Smooth muscle cell (in vitro differentiated cells): ENCODE data around the gene FGF4. TPM values are rescaled to one million over a fixed set of nuclear protein-coding genes. Genes with fewer than 3 reads are reported as not detected.

Source experiments
- DNase-seq: peaks from one replicate; lab custom pipeline; 2025; ENCODE audit not compliant: unreplicated experiment; lab: John Stamatoyannopoulos, UW
- H2AFZ ChIP-seq: fragments of 200-600 bp; sonication (generic); 2 replicates; pipeline ENCODE4 v1.6.0; 2016; ENCODE audit warnings: antibody characterized with exemption, low read depth, mild to moderate bottlenecking
- H3F3A ChIP-seq: fragments of 200-600 bp; sonication (generic); 2 replicates; pipeline ENCODE4 v1.6.0; 2017; ENCODE audit warnings: antibody characterized with exemption, low read depth
- H3K27ac ChIP-seq: fragments of 200-600 bp; sonication (generic); 2 replicates; pipeline ENCODE4 v1.5.1; 2016; ENCODE audit warnings: low read depth, mild to moderate bottlenecking
- H3K27me3 ChIP-seq: fragments of 200-600 bp; sonication (generic); 2 replicates; pipeline ENCODE4 v1.6.1; 2016; ENCODE audit warnings: low read depth, mild to moderate bottlenecking
- H3K36me3 ChIP-seq: fragments of 200-600 bp; sonication (generic); 2 replicates; pipeline ENCODE4 v1.5.1; 2016; ENCODE audit warnings: low read depth
- H3K4me1 ChIP-seq: fragments of 200-600 bp; sonication (generic); 2 replicates; pipeline ENCODE4 v1.5.1; 2016; ENCODE audit warnings: low read depth
- H3K4me2 ChIP-seq: fragments of 200-600 bp; sonication (generic); 2 replicates; pipeline ENCODE4 v1.6.0; 2016; ENCODE audit warnings: mild to moderate bottlenecking
- H3K4me3 ChIP-seq: fragments of 200-600 bp; sonication (generic); 2 replicates; pipeline ENCODE4 v1.5.1; 2016; ENCODE audit warnings: mild to moderate bottlenecking
- H3K79me2 ChIP-seq: fragments of 200-600 bp; sonication (generic); 2 replicates; pipeline ENCODE4 v1.6.0; 2016; ENCODE audit warnings: low read depth, mild to moderate bottlenecking
- H3K9ac ChIP-seq: fragments of 200-600 bp; sonication (generic); 2 replicates; pipeline ENCODE4 v1.6.0; 2016; ENCODE audit warnings: low read depth
- H3K9me3 ChIP-seq: fragments of 200-600 bp; sonication (generic); replicated peaks from 2 replicates; pipeline ENCODE4 v1.5.1; 2016; ENCODE audit warnings: low read depth
- H4K20me1 ChIP-seq: fragments of 200-600 bp; sonication (generic); 2 replicates; pipeline ENCODE4 v1.6.0; 2016; ENCODE audit warnings: low read depth
- CTCF ChIP-seq: fragments of 200-600 bp; sonication (generic); IDR thresholded peaks from 2 replicates; pipeline ENCODE4 v1.5.1; 2017; ENCODE audit warnings: borderline replicate concordance, mild to moderate bottlenecking, antibody characterized with exemption; ENCODE audit not compliant: insufficient read depth, poor library complexity, severe bottlenecking
- WGBS: methylation state at CpG from one replicate; pipeline ENCODE4 v1.1.7; 2016; ENCODE audit warnings: low lambda C conversion rate; 5-methylcytosine and 5-hydroxymethylcytosine counted together
- polyA plus RNA-seq: library from polyadenylated mRNA; unstranded; fragments of >200 nt; fragmentation: Nextera tagmentation; extraction: Ambion mirVana; gene quantifications from 2 replicates; pipeline ENCODE4 v1.2.1, GENCODE V29; 2016
- total RNA-seq: library from RNA; depleted of rRNA; stranded (reverse); fragments of >200 nt; gene quantifications from 2 replicates; pipeline ENCODE4 v1.2.3, GENCODE V29; 2014

The FGF4 gene
- total and polyA plus RNA-seq, 2 experiments from 2014 or later: not detected

- Histone ChIP-seq H3K27me3 (no peaks in the 10 kb centered on the region), H3K4me3 (no peak overlapping the region), H3K4me1 (no peaks in the 10 kb centered on the region), H3K36me3 (no peaks in the 10 kb centered on the region), H3K9me3 (peaks cover 6% of the 10 kb centered on the region), H3K79me2 (no peaks in the 10 kb centered on the region), H3K27ac (no peak overlapping the region), H4K20me1 (no peaks in the 10 kb centered on the region), H2AFZ (no peak overlapping the region), H3K4me2 (no peak overlapping the region), H3F3A (no peaks in the 10 kb centered on the region), H3K9ac (no peak overlapping the region)
- DNase-seq: no peak
- 96% methylated on average over 2 of the region's 2 CpGs for WGBS
- no peak for TF ChIP-seq CTCF
These were observed 40.8 kb downstream of the FGF4 start for GRCh38 chr11:69734367-69734766.

DNA sequence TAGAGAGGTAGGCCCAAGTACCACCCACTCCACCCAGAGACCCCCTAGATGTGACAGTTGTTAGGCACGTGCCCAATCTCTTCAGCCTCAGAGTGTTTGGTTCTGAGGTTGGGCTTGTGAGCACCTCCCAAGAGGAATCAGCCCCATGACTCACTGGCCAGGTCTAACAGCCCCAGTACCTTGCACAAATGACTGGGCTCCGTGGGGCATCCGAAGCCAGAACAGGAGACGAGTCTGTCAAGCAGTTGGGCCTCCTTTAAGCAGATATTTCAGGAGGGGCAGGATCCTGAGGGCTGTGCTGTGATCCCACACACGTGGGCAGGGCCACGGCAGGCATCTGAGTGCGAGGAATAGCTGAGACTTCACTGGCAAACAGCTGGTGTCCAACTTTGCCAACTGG lies 42.2 kb downstream of the FGF4 start:
- no peaks in the 10 kb centered on the region for H3F3A ChIP-seq
- H4K20me1 ChIP-seq: no peaks in the 10 kb centered on the region
- H3K4me2 ChIP-seq: no peak overlapping the region
- no peaks in the 10 kb centered on the region for H3K36me3 ChIP-seq
- WGBS: 71% methylated on average over 7 of the region's 7 CpGs
- H3K9ac ChIP-seq: no peak overlapping the region
- H3K79me2 ChIP-seq: no peaks in the 10 kb centered on the region
- TF ChIP-seq CTCF: no peak
- no peaks in the 10 kb centered on the region for H3K27me3 ChIP-seq
- no peak overlapping the region for H3K4me3 ChIP-seq
- H3K4me1 ChIP-seq: no peaks in the 10 kb centered on the region
- DNase-seq: no peak
- H3K27ac ChIP-seq: no peak overlapping the region
- H2AFZ ChIP-seq: no peak overlapping the region
- H3K9me3 ChIP-seq: peaks cover 6% of the 10 kb centered on the region

DNA sequence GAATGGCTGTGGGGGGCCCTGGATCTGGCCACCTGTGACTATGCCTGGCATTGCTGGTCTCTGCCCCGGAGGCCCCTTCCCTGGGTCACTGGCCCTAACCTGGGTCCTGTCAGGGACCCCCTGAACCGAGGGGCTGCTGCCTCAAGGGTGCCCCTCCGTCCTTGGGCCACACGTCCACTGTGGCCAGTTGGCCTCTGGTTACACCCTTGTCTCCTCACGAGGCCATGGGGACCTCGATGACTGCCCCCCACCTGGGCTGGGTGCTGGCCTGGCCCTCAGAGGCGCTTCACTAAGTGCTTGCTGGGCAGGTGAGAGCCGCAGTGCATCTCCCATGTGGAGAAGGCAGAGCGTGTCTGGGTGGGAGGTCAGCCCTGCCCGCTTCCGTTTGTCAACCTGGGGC lies 44.0 kb downstream of the FGF4 start:
- WGBS: 96% methylated on average over 9 of the region's 11 CpGs
- Histone ChIP-seq H3K27me3 (no peaks in the 10 kb centered on the region), H3K9me3 (peaks cover 6% of the 10 kb centered on the region), H3K27ac (no peak overlapping the region), H3K79me2 (no peaks in the 10 kb centered on the region), H3F3A (no peaks in the 10 kb centered on the region), H3K4me3 (no peak overlapping the region), H3K9ac (no peak overlapping the region), H3K4me2 (no peak overlapping the region), H3K36me3 (no peaks in the 10 kb centered on the region), H2AFZ (no peak overlapping the region), H3K4me1 (no peaks in the 10 kb centered on the region), H4K20me1 (no peaks in the 10 kb centered on the region)
- TF ChIP-seq CTCF: no peak
- DNase-seq: no peak

DNA sequence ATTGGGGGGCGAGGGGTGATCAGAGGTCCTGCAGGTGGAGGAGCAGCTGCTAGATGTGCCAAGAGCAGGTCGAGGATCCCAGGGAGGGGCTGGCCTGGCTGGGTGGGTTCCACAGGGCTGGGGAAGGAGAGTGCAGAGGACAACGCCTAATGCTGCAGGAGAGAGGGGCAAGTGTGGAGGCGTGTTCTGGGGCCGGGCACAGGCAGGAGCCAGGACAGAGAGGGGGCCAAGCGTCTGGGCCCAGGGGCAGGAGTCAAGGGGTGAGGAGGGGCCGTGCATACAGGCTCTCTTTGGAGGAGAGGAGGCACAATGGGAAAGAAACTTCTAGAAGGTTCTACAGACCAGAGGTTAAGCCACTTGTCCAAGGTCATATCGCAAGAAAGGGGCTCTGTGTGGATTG lies 44.6 kb downstream of the FGF4 start:
- Histone ChIP-seq H3K27me3 (no peaks in the 10 kb centered on the region), H3K4me2 (no peak overlapping the region), H3K79me2 (no peaks in the 10 kb centered on the region), H3K9me3 (peaks cover 6% of the 10 kb centered on the region), H3K27ac (no peak overlapping the region), H3F3A (no peaks in the 10 kb centered on the region), H3K4me3 (no peak overlapping the region), H4K20me1 (no peaks in the 10 kb centered on the region), H2AFZ (no peak overlapping the region), H3K4me1 (no peaks in the 10 kb centered on the region), H3K9ac (no peak overlapping the region), H3K36me3 (no peaks in the 10 kb centered on the region)
- TF ChIP-seq CTCF: no peak
- DNase-seq: no peak
- WGBS: 97% methylated on average over 8 of the region's 8 CpGs
